ENCODE results near the gene FBXL7.

Gene FBXL7

GRCh38 chr5:15584528-15584927, 84.5 kb downstream of the FBXL7 start:
- Histone ChIP-seq H3K4me3 (ENCODE audit: low read depth, low read length) (peak overlapping the region; percentile 36), H3K18ac (ENCODE audit: low read length) (no peak overlapping the region), H2BK12ac (ENCODE audit: low read length) (no peak overlapping the region), H3K9ac (ENCODE audit: low read length) (no peak overlapping the region), H3K36me3 (ENCODE audit: control insufficient read depth in 1 of 2, insufficient read depth in 2 of 2, low read length in 2 of 2) (peaks cover 3 to 4% of the 10 kb centered on the region in 2 experiments), H4K91ac (ENCODE audit: low read depth, low read length) (no peak overlapping the region), H2BK120ac (ENCODE audit: insufficient read depth, low read length, poor library complexity) (no peak overlapping the region), H4K8ac (ENCODE audit: low read depth, low read length) (no peak overlapping the region), H3K23ac (ENCODE audit: low read length) (no peak overlapping the region), H4K12ac (ENCODE audit: low read depth, low read length) (no peak overlapping the region), H3K9me3 (ENCODE audit: insufficient read depth, low read depth, low read length) (peaks cover 6% of the 10 kb centered on the region), H3K4ac (ENCODE audit: low read depth, low read length) (no peak overlapping the region), H3K14ac (ENCODE audit: low read length) (no peak overlapping the region), H3K27me3 (ENCODE audit: insufficient read depth, low read length) (no peaks in the 10 kb centered on the region), H3K79me1 (ENCODE audit: low read length) (no peaks in the 10 kb centered on the region), H3K79me2 (ENCODE audit: control insufficient read depth, insufficient read depth, low read length, poor library complexity) (no peaks in the 10 kb centered on the region), H2AK5ac (ENCODE audit: low read length) (no peak overlapping the region), H3K4me2 (ENCODE audit: low read length) (no peak overlapping the region), H2BK5ac (ENCODE audit: low read depth, low read length, poor library complexity) (no peak overlapping the region), H3K27ac (ENCODE audit: low read depth, low read length) (no peak overlapping the region), H2AFZ (ENCODE audit: insufficient read depth, low read length, poor library complexity) (no peak overlapping the region), H3K4me1 (ENCODE audit: control insufficient read depth in 1 of 2, insufficient read depth in 2 of 2, low read length in 2 of 2) (no peaks in the 10 kb centered on the region)
- DNase-seq = no peak
- WGBS (ENCODE audit: extremely low coverage, insufficient coverage, insufficient read length) = no CpG with 5 or more reads among the region's 1 CpG

GRCh38 chr5:15585128-15585527, 85.1 kb downstream of the FBXL7 start:
- WGBS (ENCODE audit: extremely low coverage, insufficient coverage, insufficient read length) = no CpG with 5 or more reads among the region's 2 CpGs
- peaks cover 6% of the 10 kb centered on the region for H3K9me3 ChIP-seq (ENCODE audit: insufficient read depth, low read depth, low read length)

GRCh38 chr5:15585841-15586591, 86.0 kb downstream of the FBXL7 start:
- WGBS (ENCODE audit: extremely low coverage, insufficient coverage, insufficient read length) = no CpG with 5 or more reads among the region's 1 CpG
- Histone ChIP-seq H3K4ac (ENCODE audit: low read depth, low read length) (no peak overlapping the region), H3K23ac (ENCODE audit: low read length) (no peak overlapping the region), H3K79me1 (ENCODE audit: low read length) (no peaks in the 10 kb centered on the region), H4K91ac (ENCODE audit: low read depth, low read length) (no peak overlapping the region), H3K79me2 (ENCODE audit: control insufficient read depth, insufficient read depth, low read length, poor library complexity) (no peaks in the 10 kb centered on the region), H3K14ac (ENCODE audit: low read length) (no peak overlapping the region), H4K12ac (ENCODE audit: low read depth, low read length) (no peak overlapping the region), H3K27me3 (ENCODE audit: insufficient read depth, low read length) (no peaks in the 10 kb centered on the region), H3K4me2 (ENCODE audit: low read length) (no peak overlapping the region), H3K4me1 (ENCODE audit: control insufficient read depth in 1 of 2, insufficient read depth in 2 of 2, low read length in 2 of 2) (no peaks in the 10 kb centered on the region), H2AFZ (ENCODE audit: insufficient read depth, low read length, poor library complexity) (no peak overlapping the region), H2AK5ac (ENCODE audit: low read length) (no peak overlapping the region), H3K9me3 (ENCODE audit: insufficient read depth, low read depth, low read length) (peaks cover 6% of the 10 kb centered on the region), H3K18ac (ENCODE audit: low read length) (no peak overlapping the region), H3K9ac (ENCODE audit: low read length) (no peak overlapping the region), H2BK120ac (ENCODE audit: insufficient read depth, low read length, poor library complexity) (no peak overlapping the region), H3K27ac (ENCODE audit: low read depth, low read length) (no peak overlapping the region), H2BK5ac (ENCODE audit: low read depth, low read length, poor library complexity) (no peak overlapping the region), H2BK12ac (ENCODE audit: low read length) (no peak overlapping the region), H3K4me3 (ENCODE audit: low read depth, low read length) (no peak overlapping the region), H4K8ac (ENCODE audit: low read depth, low read length) (no peak overlapping the region), H3K36me3 (ENCODE audit: control insufficient read depth in 1 of 2, insufficient read depth in 2 of 2, low read length in 2 of 2) (peaks cover 0 to 4% of the 10 kb centered on the region in 2 experiments)
- no peak for DNase-seq

More at GRCh38 chr5:15585128-15585527, 85.1 kb downstream of the FBXL7 start:
- Histone ChIP-seq H2BK120ac (ENCODE audit: insufficient read depth, low read length, poor library complexity) (no peak overlapping the region), H3K27ac (ENCODE audit: low read depth, low read length) (no peak overlapping the region), H3K4me1 (ENCODE audit: control insufficient read depth in 1 of 2, insufficient read depth in 2 of 2, low read length in 2 of 2) (no peaks in the 10 kb centered on the region), H2BK12ac (ENCODE audit: low read length) (no peak overlapping the region), H3K4me3 (ENCODE audit: low read depth, low read length) (no peak overlapping the region), H4K91ac (ENCODE audit: low read depth, low read length) (no peak overlapping the region), H3K27me3 (ENCODE audit: insufficient read depth, low read length) (no peaks in the 10 kb centered on the region), H3K14ac (ENCODE audit: low read length) (no peak overlapping the region), H2BK5ac (ENCODE audit: low read depth, low read length, poor library complexity) (no peak overlapping the region), H3K36me3 (ENCODE audit: control insufficient read depth in 1 of 2, insufficient read depth in 2 of 2, low read length in 2 of 2) (peaks cover 3 to 4% of the 10 kb centered on the region in 2 experiments), H4K8ac (ENCODE audit: low read depth, low read length) (no peak overlapping the region), H3K79me1 (ENCODE audit: low read length) (no peaks in the 10 kb centered on the region), H3K23ac (ENCODE audit: low read length) (no peak overlapping the region), H3K4ac (ENCODE audit: low read depth, low read length) (no peak overlapping the region), H2AFZ (ENCODE audit: insufficient read depth, low read length, poor library complexity) (no peak overlapping the region), H4K12ac (ENCODE audit: low read depth, low read length) (no peak overlapping the region), H3K9ac (ENCODE audit: low read length) (no peak overlapping the region), H3K18ac (ENCODE audit: low read length) (no peak overlapping the region), H2AK5ac (ENCODE audit: low read length) (no peak overlapping the region), H3K4me2 (ENCODE audit: low read length) (no peak overlapping the region), H3K79me2 (ENCODE audit: control insufficient read depth, insufficient read depth, low read length, poor library complexity) (no peaks in the 10 kb centered on the region)
- DNase-seq = no peak

GRCh38 chr5:15587916-15588315, 87.9 kb downstream of the FBXL7 start:
- Histone ChIP-seq H2AFZ (ENCODE audit: insufficient read depth, low read length, poor library complexity) (no peak overlapping the region), H4K8ac (ENCODE audit: low read depth, low read length) (no peak overlapping the region)

More at GRCh38 chr5:15587916-15588315, 87.9 kb downstream of the FBXL7 start:
- no peak overlapping the region for H3K18ac ChIP-seq (ENCODE audit: low read length)
- no peak overlapping the region for H4K12ac ChIP-seq (ENCODE audit: low read depth, low read length)
- H3K14ac ChIP-seq (ENCODE audit: low read length) = no peak overlapping the region
- no peak overlapping the region for H3K4ac ChIP-seq (ENCODE audit: low read depth, low read length)
- no peak overlapping the region for H4K91ac ChIP-seq (ENCODE audit: low read depth, low read length)
- peaks cover 6% of the 10 kb centered on the region for H3K9me3 ChIP-seq (ENCODE audit: insufficient read depth, low read depth, low read length)
- H3K4me1 ChIP-seq (ENCODE audit: control insufficient read depth in 1 of 2, insufficient read depth in 2 of 2, low read length in 2 of 2) = peaks cover 0 to under 1% of the 10 kb centered on the region in 2 experiments
- H3K4me2 ChIP-seq (ENCODE audit: low read length) = no peak overlapping the region
- H2AK5ac ChIP-seq (ENCODE audit: low read length) = no peak overlapping the region
- H3K27ac ChIP-seq (ENCODE audit: low read depth, low read length) = no peak overlapping the region
- no peak overlapping the region for H3K23ac ChIP-seq (ENCODE audit: low read length)
- no peaks in the 10 kb centered on the region for H3K79me2 ChIP-seq (ENCODE audit: control insufficient read depth, insufficient read depth, low read length, poor library complexity)
- peaks cover 0 to 4% of the 10 kb centered on the region in 2 experiments for H3K36me3 ChIP-seq (ENCODE audit: control insufficient read depth in 1 of 2, insufficient read depth in 2 of 2, low read length in 2 of 2)
- no peak overlapping the region for H3K4me3 ChIP-seq (ENCODE audit: low read depth, low read length)
- no peak overlapping the region for H3K9ac ChIP-seq (ENCODE audit: low read length)
- H2BK5ac ChIP-seq (ENCODE audit: low read depth, low read length, poor library complexity) = no peak overlapping the region
- H3K27me3 ChIP-seq (ENCODE audit: insufficient read depth, low read length) = no peaks in the 10 kb centered on the region
- no peak for DNase-seq
- no peak overlapping the region for H2BK120ac ChIP-seq (ENCODE audit: insufficient read depth, low read length, poor library complexity)
- no peaks in the 10 kb centered on the region for H3K79me1 ChIP-seq (ENCODE audit: low read length)
- no peak overlapping the region for H2BK12ac ChIP-seq (ENCODE audit: low read length)
